IPS-NIHi7 (cell line): ENCODE measurements around the gene SMIM33.
"Not testable (repeated sequence)": the region's sequence is repeated elsewhere in the genome, so short reads cannot be mapped to it uniquely, and the experiment has no call there.

Experiments
- DNase-seq: peaks from one replicate; pipeline ENCODE4 v3.0.0; 2012; ENCODE audit warnings: mixed read lengths; ENCODE audit errors: extremely low spot score

The SMIM33 gene

GRCh38 chr5:139457241-139457640 lies 13.6 kb upstream of the SMIM33 start:
- DNase-seq, result no peak

- peak; percentile 9 for DNase-seq
Observed at GRCh38 chr5:139457653-139458306, 13.0 kb upstream of the SMIM33 start.

GRCh38 chr5:139458580-139459407 lies 12.0 kb upstream of the SMIM33 start:
- DNase-seq, result peak; percentile 16

- DNase-seq, result peak; percentile 18
Observed at GRCh38 chr5:139459451-139459934, 11.3 kb upstream of the SMIM33 start.

- no peak for DNase-seq
Observed at GRCh38 chr5:139460455-139460854, 10.3 kb upstream of the SMIM33 start.

GRCh38 chr5:139461176-139461575 lies 9.6 kb upstream of the SMIM33 start:
- peak; percentile 8 for DNase-seq

GRCh38 chr5:139461698-139462097 lies 9.1 kb upstream of the SMIM33 start:
- DNase-seq, result peak; percentile 21

GRCh38 chr5:139462586-139463276 lies 8.1 kb upstream of the SMIM33 start, which contains the start of gene ECSCR:
ECSCR (minus strand) TSS chr5:139462743; CDS start chr5:139462670, 73 bp downstream.
- peak; percentile 55 for DNase-seq

GRCh38 chr5:139468421-139468931 lies 2.3 kb upstream of the SMIM33 start:
- DNase-seq, result peak; percentile 66

GRCh38 chr5:139472386-139473030 lies 1.7 kb downstream of the SMIM33 start:
- DNase-seq, result peak; percentile 21

GRCh38 chr5:139473105-139473504 lies 2.3 kb downstream of the SMIM33 start:
- DNase-seq, result peak; percentile 83

- peak; percentile 23 for DNase-seq
Observed at GRCh38 chr5:139473565-139473964, 2.8 kb downstream of the SMIM33 start.

GRCh38 chr5:139474890-139475791 lies 4.3 kb downstream of the SMIM33 start:
- no peak for DNase-seq

- no peak for DNase-seq
Observed at GRCh38 chr5:139475865-139476617, 5.2 kb downstream of the SMIM33 start.

GRCh38 chr5:139478657-139479423 lies 8.0 kb downstream of the SMIM33 start:
- DNase-seq, result peak; percentile 22

- not testable (repeated sequence) for DNase-seq
Observed at GRCh38 chr5:139479729-139480128, 8.9 kb downstream of the SMIM33 start.

GRCh38 chr5:139481122-139481533 lies 10.3 kb downstream of the SMIM33 start:
- no peak for DNase-seq

GRCh38 chr5:139481580-139482049 lies 10.8 kb downstream of the SMIM33 start:
- peak; percentile 26 for DNase-seq
